Smooth muscle cell (in vitro differentiated cells): ENCODE data around the gene AP2A2. TPM values are rescaled to one million over a fixed set of nuclear protein-coding genes. Genes with fewer than 3 reads are reported as not detected.

Source experiments
- DNase-seq: peaks from one replicate; lab custom pipeline; 2025; ENCODE audit not compliant: unreplicated experiment; lab: John Stamatoyannopoulos, UW
- H2AFZ ChIP-seq: fragments of 200-600 bp; sonication (generic); 2 replicates; pipeline ENCODE4 v1.6.0; 2016; ENCODE audit warnings: antibody characterized with exemption, low read depth, mild to moderate bottlenecking
- H3F3A ChIP-seq: fragments of 200-600 bp; sonication (generic); 2 replicates; pipeline ENCODE4 v1.6.0; 2017; ENCODE audit warnings: antibody characterized with exemption, low read depth
- H3K27ac ChIP-seq: fragments of 200-600 bp; sonication (generic); 2 replicates; pipeline ENCODE4 v1.5.1; 2016; ENCODE audit warnings: low read depth, mild to moderate bottlenecking
- H3K27me3 ChIP-seq: fragments of 200-600 bp; sonication (generic); 2 replicates; pipeline ENCODE4 v1.6.1; 2016; ENCODE audit warnings: low read depth, mild to moderate bottlenecking
- H3K36me3 ChIP-seq: fragments of 200-600 bp; sonication (generic); 2 replicates; pipeline ENCODE4 v1.5.1; 2016; ENCODE audit warnings: low read depth
- H3K4me1 ChIP-seq: fragments of 200-600 bp; sonication (generic); 2 replicates; pipeline ENCODE4 v1.5.1; 2016; ENCODE audit warnings: low read depth
- H3K4me2 ChIP-seq: fragments of 200-600 bp; sonication (generic); 2 replicates; pipeline ENCODE4 v1.6.0; 2016; ENCODE audit warnings: mild to moderate bottlenecking
- H3K4me3 ChIP-seq: fragments of 200-600 bp; sonication (generic); 2 replicates; pipeline ENCODE4 v1.5.1; 2016; ENCODE audit warnings: mild to moderate bottlenecking
- H3K79me2 ChIP-seq: fragments of 200-600 bp; sonication (generic); 2 replicates; pipeline ENCODE4 v1.6.0; 2016; ENCODE audit warnings: low read depth, mild to moderate bottlenecking
- H3K9ac ChIP-seq: fragments of 200-600 bp; sonication (generic); 2 replicates; pipeline ENCODE4 v1.6.0; 2016; ENCODE audit warnings: low read depth
- H3K9me3 ChIP-seq: fragments of 200-600 bp; sonication (generic); replicated peaks from 2 replicates; pipeline ENCODE4 v1.5.1; 2016; ENCODE audit warnings: low read depth
- H4K20me1 ChIP-seq: fragments of 200-600 bp; sonication (generic); 2 replicates; pipeline ENCODE4 v1.6.0; 2016; ENCODE audit warnings: low read depth
- WGBS: methylation state at CpG from one replicate; pipeline ENCODE4 v1.1.7; 2016; ENCODE audit warnings: low lambda C conversion rate; 5-methylcytosine and 5-hydroxymethylcytosine counted together
- polyA plus RNA-seq: library from polyadenylated mRNA; unstranded; fragments of >200 nt; fragmentation: Nextera tagmentation; extraction: Ambion mirVana; gene quantifications from 2 replicates; pipeline ENCODE4 v1.2.1, GENCODE V29; 2016
- total RNA-seq: library from RNA; depleted of rRNA; stranded (reverse); fragments of >200 nt; gene quantifications from 2 replicates; pipeline ENCODE4 v1.2.3, GENCODE V29; 2014
- TF ChIP-seq, protein P1 (sequence below): fragments of 200-600 bp; sonication (generic); IDR thresholded peaks from 2 replicates; pipeline ENCODE4 v1.5.1; 2017; ENCODE audit warnings: borderline replicate concordance, mild to moderate bottlenecking, antibody characterized with exemption; ENCODE audit not compliant: insufficient read depth, poor library complexity, severe bottlenecking

AP2A2 gene
- total and polyA plus RNA-seq, 2 experiments from 2014 or later, result 25.1 to 35.8 TPM

DNA sequence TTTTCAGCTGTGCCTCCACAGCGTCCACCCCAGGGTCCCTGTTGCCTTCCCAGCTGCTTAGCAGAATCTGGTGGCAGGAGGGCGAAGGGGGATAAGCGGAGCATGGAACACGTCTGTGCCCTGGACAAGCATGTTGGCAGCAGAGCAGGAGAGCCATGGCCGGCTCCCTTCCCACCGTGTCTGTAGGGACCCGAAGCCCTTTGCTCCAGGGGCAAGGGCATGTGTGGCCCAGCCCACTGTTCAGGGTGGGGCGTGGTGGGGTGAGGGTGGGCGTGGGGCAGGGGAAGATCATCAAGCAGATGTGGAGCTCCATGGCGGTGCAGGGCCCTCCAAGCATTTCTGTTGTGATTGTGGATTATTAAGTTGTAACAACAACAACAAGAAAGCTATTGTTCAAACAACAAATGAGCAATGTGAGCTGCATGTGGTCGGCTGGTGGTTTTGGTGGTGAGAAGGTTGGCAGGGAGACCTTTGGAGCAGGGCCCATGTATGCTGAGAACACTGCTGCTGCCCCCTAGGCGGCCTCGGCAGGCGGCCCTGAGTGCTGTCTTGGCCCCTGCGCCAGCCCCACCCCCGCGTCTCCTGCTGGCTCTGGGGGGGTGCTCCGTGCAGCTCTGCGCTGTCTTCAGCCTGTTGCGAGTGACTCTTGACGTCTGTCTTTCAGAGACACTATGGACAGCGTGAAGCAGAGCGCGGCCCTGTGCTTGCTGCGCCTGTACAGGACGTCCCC, 50.9 kb downstream of the AP2A2 start:
- 91% methylated on average over 23 of the region's 26 CpGs for WGBS
- Histone ChIP-seq H3K36me3 (no peaks in the 10 kb centered on the region), H3K9ac (no peak overlapping the region), H3K4me3 (no peak overlapping the region), H3F3A (no peaks in the 10 kb centered on the region), H3K4me2 (no peak overlapping the region), H3K9me3 (no peaks in the 10 kb centered on the region), H3K27me3 (no peaks in the 10 kb centered on the region), H3K4me1 (no peaks in the 10 kb centered on the region), H4K20me1 (peaks cover 60% of the 10 kb centered on the region), H3K79me2 (peaks cover 3% of the 10 kb centered on the region), H2AFZ (no peak overlapping the region), H3K27ac (no peak overlapping the region)
- TF ChIP-seq, protein P1, sequence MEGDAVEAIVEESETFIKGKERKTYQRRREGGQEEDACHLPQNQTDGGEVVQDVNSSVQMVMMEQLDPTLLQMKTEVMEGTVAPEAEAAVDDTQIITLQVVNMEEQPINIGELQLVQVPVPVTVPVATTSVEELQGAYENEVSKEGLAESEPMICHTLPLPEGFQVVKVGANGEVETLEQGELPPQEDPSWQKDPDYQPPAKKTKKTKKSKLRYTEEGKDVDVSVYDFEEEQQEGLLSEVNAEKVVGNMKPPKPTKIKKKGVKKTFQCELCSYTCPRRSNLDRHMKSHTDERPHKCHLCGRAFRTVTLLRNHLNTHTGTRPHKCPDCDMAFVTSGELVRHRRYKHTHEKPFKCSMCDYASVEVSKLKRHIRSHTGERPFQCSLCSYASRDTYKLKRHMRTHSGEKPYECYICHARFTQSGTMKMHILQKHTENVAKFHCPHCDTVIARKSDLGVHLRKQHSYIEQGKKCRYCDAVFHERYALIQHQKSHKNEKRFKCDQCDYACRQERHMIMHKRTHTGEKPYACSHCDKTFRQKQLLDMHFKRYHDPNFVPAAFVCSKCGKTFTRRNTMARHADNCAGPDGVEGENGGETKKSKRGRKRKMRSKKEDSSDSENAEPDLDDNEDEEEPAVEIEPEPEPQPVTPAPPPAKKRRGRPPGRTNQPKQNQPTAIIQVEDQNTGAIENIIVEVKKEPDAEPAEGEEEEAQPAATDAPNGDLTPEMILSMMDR, result no peak
- DNase-seq, result no peak

DNA sequence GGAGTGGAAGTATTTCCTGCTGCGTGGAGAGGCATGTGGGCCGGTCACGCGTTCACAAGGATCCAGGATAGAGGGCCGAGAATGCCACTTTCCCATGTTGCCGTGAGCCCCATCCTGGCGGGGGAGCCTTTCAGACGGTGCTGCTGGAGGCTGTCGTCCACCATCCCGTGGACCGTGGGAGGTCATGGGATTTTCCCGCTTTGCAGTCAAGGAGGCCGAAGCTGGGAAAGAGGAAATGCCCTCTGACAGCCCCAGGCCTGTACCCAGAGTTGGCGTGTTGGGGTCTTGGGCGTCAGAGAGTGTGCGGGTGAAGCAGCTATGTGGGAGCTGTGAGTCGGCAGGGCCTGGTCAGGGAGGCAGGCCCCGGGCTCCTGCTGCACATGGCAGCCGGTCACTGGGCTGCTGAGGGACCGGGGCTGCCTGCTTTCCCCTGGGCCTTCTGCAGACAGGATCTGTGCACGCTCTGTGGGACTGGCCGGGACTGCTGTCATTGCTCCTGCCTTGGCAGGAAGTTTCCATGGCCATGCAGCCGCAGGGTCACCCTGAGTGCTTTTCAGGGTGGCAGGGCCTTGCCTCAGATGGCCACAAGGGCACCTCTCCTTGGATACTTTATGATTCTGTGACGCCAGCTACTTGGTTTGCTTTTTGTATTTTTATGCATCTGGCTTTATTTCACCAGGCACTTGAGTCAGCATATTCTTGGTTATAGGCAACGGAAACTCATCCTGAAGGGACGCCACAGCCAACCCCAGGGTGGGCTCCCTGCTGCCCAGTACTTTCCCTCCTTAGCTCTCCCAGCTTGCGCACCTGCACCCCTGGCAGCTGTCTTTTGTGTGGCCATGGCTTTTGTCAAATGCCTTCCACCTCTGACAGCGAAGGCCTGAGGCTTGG, 52.4 kb downstream of the AP2A2 start:
- peaks cover 3% of the 10 kb centered on the region for H3K79me2 ChIP-seq
- peaks cover 59% of the 10 kb centered on the region for H4K20me1 ChIP-seq
- H3F3A ChIP-seq, result no peaks in the 10 kb centered on the region
- H3K4me1 ChIP-seq, result no peaks in the 10 kb centered on the region
- no peak for DNase-seq
- H3K4me3 ChIP-seq, result no peak overlapping the region
- 96% methylated on average over 28 of the region's 28 CpGs for WGBS
- no peak overlapping the region for H2AFZ ChIP-seq
- no peaks in the 10 kb centered on the region for H3K36me3 ChIP-seq
- H3K27ac ChIP-seq, result no peak overlapping the region
- H3K4me2 ChIP-seq, result no peak overlapping the region
- H3K27me3 ChIP-seq, result no peaks in the 10 kb centered on the region
- no peaks in the 10 kb centered on the region for H3K9me3 ChIP-seq
- TF ChIP-seq, protein P1, result no peak
- H3K9ac ChIP-seq, result no peak overlapping the region

DNA sequence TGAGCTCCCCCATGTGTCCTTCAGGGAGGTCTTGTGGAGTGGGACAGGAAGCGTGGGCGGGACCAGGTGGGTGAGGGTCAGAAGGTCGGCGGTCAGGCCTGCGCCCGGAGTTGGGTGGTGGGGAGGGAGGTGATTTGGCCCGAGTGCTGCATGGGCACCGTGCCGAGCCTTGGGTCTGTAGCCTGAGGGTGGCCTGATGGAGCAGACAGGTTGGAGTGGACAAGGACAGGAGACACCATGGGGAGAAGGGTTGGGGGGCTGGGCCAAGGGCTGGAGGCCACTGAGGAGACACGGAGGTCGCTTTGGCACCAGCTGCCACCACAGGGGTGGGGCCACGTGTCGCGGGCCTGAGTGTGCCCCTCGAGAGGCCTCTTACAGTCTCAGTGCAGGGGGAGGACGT, 53.1 kb downstream of the AP2A2 start:
- Histone ChIP-seq H3K4me2 (no peak overlapping the region), H3K79me2 (peaks cover 5% of the 10 kb centered on the region), H3K27me3 (no peaks in the 10 kb centered on the region), H3K9ac (no peak overlapping the region), H4K20me1 (peaks cover 64% of the 10 kb centered on the region), H3K9me3 (no peaks in the 10 kb centered on the region), H3K4me1 (no peaks in the 10 kb centered on the region), H3K36me3 (no peaks in the 10 kb centered on the region), H3F3A (no peaks in the 10 kb centered on the region), H3K27ac (no peak overlapping the region), H2AFZ (no peak overlapping the region), H3K4me3 (no peak overlapping the region)
- 96% methylated on average over 16 of the region's 16 CpGs for WGBS
- DNase-seq, result no peak
- TF ChIP-seq, protein P1, result no peak
